Measurements from ENCODE around the gene ZNF462.
"Not testable (repeated sequence)": the region's sequence is repeated elsewhere in the genome, so short reads cannot be mapped to it uniquely, and the experiment has no call there.

DNA sequence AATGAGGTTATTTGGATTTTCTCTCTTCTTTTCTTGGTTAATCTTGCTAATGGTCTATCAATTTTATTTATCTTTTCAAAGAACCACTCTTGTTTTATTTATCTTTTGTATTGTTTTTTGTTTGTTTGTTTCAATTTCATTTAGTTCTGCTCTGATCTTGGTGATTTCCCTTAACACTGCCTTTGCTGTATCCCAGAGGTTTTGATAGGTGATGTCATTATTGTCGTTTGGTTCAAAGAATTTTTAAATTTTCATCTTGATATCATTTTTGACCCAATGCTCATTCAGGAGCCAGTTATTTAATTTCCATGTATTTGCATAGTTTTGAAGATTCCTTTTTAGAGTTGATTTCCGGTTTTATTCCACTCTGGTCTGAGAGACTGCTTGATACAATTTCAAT, 126.9 kb downstream of the ZNF462 start:
- TF ChIP-seq, protein P1, sequence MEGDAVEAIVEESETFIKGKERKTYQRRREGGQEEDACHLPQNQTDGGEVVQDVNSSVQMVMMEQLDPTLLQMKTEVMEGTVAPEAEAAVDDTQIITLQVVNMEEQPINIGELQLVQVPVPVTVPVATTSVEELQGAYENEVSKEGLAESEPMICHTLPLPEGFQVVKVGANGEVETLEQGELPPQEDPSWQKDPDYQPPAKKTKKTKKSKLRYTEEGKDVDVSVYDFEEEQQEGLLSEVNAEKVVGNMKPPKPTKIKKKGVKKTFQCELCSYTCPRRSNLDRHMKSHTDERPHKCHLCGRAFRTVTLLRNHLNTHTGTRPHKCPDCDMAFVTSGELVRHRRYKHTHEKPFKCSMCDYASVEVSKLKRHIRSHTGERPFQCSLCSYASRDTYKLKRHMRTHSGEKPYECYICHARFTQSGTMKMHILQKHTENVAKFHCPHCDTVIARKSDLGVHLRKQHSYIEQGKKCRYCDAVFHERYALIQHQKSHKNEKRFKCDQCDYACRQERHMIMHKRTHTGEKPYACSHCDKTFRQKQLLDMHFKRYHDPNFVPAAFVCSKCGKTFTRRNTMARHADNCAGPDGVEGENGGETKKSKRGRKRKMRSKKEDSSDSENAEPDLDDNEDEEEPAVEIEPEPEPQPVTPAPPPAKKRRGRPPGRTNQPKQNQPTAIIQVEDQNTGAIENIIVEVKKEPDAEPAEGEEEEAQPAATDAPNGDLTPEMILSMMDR (IDR thresholded peaks at IDR 0.05): not testable (repeated sequence)
- not testable (repeated sequence) for TF ChIP-seq POLR2A (IDR thresholded peaks at IDR 0.05)
